ENCODE results near the gene OSBPL3.
A peak's percentile ranks its signal among the peaks of the same experiment; 100 is the strongest.
"Not testable (repeated sequence)": the region's sequence is repeated elsewhere in the genome, so short reads cannot be mapped to it uniquely, and the experiment has no call there.

Gene OSBPL3

DNA sequence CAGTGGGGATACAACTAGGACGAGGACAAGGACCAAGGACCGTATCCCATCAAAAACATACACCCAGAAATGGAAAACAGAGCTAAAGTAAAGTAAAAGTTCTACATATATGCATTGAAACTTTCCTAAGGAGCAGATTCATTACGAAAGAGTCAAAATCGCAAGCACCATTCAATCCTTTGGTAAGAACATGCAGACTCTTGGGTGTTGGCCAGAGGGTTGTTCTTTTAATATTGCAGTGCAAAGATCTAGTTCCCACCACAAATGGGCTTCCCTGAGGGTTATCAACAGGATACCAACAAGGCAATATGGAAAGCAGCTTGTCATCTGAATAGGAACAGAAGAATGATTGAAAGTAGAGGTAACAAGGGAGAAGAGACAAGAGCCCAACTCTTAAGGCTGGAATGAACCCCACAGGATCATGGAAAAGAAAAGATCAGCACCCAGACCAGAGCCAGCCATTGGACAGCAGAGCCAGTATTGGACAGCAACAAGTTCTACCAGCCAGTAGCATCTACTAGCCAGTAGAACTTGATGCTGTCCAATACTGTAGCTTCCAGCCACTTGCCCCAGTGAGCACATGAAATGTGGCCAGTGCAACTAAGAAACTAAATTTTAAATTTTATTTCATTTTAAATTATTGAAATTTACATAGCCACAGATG, 66.0 kb downstream of the OSBPL3 start:
- Mint-ChIP-seq H3K36me3 (peaks cover 62% of the 10 kb centered on the region), H3K27me3 (no peaks in the 10 kb centered on the region), H3K4me1 (peaks cover 89% of the 10 kb centered on the region), H3K27ac (no peak overlapping the region), H3K9me3 (peaks cover 2% of the 10 kb centered on the region), H3K4me3 (no peak overlapping the region)
- CTCF ChIA-PET, result interaction anchor here (1.2 kb wide), 1 partner anchor 93 kb away, joined by 7 read pairs; no protein-coding TSS in a partner anchor
- DNase-seq, result no peak

DNA sequence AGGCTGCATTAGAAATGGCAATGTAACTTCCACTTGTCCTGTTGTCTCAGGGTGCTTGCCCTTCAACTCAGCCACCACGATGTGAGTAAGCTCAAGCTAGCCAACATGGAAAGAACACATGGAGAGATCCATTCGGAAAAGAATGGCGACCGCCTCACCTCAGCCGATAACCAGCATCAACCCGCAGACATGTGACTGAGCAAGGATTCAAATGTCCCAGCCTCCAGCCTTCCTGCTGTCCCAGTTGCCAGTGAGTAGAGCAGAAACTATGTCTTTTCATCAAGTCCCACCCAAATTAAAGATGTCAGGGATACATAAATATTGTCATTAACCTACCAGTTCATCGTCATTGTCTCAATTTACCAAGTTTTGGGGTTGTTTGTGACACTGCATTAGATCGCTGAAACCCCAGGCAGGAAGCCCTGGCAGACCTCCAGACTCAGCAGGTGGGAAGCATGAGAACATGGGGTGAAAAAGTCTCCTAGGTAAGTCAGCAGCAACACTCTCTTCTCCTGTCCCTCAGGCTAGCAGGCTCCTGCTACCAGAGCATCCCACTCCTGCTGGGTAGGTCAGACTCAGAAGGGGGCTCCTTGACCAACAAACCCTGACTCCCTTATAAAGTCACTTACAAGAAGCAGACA, 67.0 kb downstream of the OSBPL3 start:
- H3K36me3 Mint-ChIP-seq, result peaks cover 53% of the 10 kb centered on the region

DNA sequence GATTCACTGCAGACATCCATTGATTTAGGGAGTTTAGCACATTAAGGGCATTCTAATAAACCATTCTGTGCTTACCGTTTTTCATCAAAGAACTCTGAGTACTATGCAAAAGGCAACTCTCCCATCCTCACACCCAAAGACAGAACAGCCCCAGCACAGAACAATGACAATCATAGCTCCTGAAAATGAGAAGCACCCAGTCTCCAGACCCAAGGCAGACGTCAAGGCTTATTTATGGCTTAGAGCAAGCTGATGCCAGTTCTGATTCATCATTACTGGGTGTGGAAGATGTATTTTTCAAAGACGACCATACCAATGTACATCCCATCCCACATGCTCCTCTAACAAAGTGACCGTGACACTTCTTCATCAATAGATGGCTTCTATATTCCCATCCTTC, 67.6 kb downstream of the OSBPL3 start:
- Mint-ChIP-seq H3K9me3 (peaks cover 2% of the 10 kb centered on the region), H3K27ac (peak overlapping the region; percentile 95), H3K4me3 (no peak overlapping the region), H3K27me3 (no peaks in the 10 kb centered on the region), H3K4me1 (peaks cover 74% of the 10 kb centered on the region), H3K36me3 (peaks cover 48% of the 10 kb centered on the region)
- CTCF ChIA-PET, result interaction anchor here (3.4 kb wide), 1 partner anchor 66 kb away, joined by 14 read pairs; the partner anchor contains the start of gene OSBPL3
- DNase-seq, result no peak

More for the DNA sequence above, 67.0 kb downstream of the OSBPL3 start:
- DNase-seq, result no peak
- Mint-ChIP-seq H3K4me1 (peaks cover 79% of the 10 kb centered on the region), H3K9me3 (peaks cover 2% of the 10 kb centered on the region), H3K27ac (peak overlapping the region; percentile 95), H3K27me3 (no peaks in the 10 kb centered on the region), H3K4me3 (no peak overlapping the region)
- CTCF ChIA-PET, result interaction anchor here (1.2 kb wide), 1 partner anchor 92 kb away, joined by 7 read pairs; no protein-coding TSS in a partner anchor

DNA sequence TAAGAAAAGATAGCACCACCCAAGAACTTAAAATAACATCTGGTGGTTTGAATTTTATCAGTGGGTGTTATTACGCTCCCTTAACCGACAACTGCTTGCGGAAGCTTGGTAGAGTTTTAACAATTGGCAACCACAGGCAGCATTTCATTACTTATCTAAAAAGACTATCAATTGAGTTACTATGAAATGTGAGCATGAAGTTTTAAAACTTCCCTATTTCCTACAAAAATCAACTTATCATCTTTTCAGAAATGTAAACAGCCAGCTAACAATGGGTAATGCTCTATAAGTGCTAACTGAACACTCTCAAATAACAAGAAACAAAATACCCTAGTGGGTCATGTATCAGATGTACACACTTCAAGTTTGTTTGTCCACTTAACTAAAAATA, 68.8 kb downstream of the OSBPL3 start:
- Mint-ChIP-seq H3K4me3 (peak overlapping the region; percentile 55), H3K27me3 (no peaks in the 10 kb centered on the region), H3K9me3 (peaks cover 2% of the 10 kb centered on the region), H3K27ac (peak overlapping the region; percentile 95), H3K4me1 (peaks cover 64% of the 10 kb centered on the region), H3K36me3 (peaks cover 39% of the 10 kb centered on the region)
- CTCF ChIA-PET, result interaction anchor here (0.8 to 3.4 kb wide), 8 partner anchors 10 to 90 kb away, joined by 3 to 14 read pairs (median 4); partner anchors contain the start of gene OSBPL3
- DNase-seq, result peak; percentile 51

DNA sequence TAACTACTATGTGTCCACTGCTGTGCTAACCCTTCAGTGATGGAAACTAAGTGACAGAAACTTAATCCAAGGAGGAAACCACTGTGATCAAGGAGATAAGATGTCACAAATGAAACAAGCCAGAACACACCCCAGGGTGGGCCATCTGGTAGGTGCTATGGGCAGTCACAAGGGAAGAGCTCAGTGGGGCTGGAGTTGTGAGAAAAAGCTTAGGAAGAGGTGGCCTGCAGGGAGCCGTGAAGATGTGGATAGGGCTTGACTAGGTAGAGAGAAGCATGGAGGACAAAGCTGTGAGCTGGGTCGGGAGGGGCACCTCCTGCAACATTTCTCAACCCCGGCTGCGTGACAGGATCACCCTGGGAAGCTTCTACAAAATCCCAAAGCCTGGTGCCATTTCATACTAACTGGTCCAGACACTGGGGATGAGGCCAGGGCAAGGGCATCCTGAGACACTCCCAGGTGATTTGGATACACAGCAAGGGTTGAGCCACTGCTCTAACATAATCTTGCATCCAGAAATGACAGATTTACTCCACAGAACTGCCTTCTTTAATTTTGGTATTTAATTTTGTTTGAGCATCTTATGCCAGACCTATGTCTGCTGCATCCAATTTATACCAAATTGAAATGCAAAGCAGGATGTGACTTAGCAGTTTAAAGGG, 69.3 kb downstream of the OSBPL3 start:
- Mint-ChIP-seq H3K27ac (peak overlapping the region; percentile 95), H3K9me3 (peaks cover 2% of the 10 kb centered on the region), H3K27me3 (no peaks in the 10 kb centered on the region), H3K4me1 (peaks cover 59% of the 10 kb centered on the region), H3K36me3 (peaks cover 37% of the 10 kb centered on the region), H3K4me3 (peak overlapping the region; percentile 55)
- no peak for DNase-seq
- CTCF ChIA-PET, result interaction anchor here (1.3 to 3.4 kb wide), 6 partner anchors 10 to 90 kb away, joined by 3 to 14 read pairs (median 6); partner anchors contain the start of gene OSBPL3

DNA sequence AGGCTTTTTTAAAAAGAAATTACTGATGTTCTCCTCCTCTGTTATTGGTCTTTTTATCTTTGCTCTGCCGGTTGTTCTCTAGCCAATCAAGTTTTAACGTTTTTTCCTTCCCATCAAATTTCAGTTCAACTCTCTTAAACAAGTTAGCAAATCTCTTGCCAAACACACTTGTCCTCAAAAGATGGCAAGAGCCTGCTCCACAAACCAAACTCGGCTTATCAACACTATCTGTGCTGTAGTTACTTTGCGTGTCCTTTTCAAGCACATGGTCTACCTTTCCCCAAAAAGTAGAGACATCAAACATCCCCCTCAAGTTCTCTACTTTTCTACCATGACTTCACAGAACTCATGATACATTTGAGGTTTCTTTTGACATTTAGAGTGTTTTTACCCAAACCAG, 71.3 kb downstream of the OSBPL3 start:
- Mint-ChIP-seq H3K27ac (no peak overlapping the region), H3K9me3 (no peaks in the 10 kb centered on the region), H3K4me1 (peaks cover 44% of the 10 kb centered on the region), H3K27me3 (no peaks in the 10 kb centered on the region), H3K4me3 (no peak overlapping the region), H3K36me3 (peaks cover 34% of the 10 kb centered on the region)
- DNase-seq, result no peak
- CTCF ChIA-PET, result interaction anchor here (0.9 to 2.7 kb wide), 4 partner anchors 9 to 73 kb away, joined by 3 to 7 read pairs (median 4); partner anchors contain the start of gene OSBPL3

DNA sequence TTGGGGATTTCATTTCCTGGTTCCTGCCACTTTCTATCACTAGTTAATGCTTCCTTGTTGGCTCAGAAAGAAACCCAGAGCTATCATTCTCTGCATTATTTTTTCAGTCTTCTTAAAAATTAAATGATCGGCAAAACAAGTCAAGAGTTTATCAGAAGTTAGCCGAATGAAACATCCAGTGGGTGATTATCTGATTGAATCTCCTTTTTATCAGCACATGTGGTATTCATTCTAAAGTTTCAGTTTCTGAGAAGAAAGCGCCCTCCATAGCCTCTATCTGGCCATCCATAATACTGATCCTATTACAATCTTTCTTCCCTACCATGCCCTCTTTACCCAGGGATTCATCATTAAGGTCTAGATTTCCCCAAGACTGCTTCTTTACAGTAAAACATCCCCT, 71.8 kb downstream of the OSBPL3 start:
- no peak overlapping the region for H3K27ac Mint-ChIP-seq
- no peaks in the 10 kb centered on the region for H3K9me3 Mint-ChIP-seq
- H3K36me3 Mint-ChIP-seq, result peaks cover 29% of the 10 kb centered on the region
- H3K4me3 Mint-ChIP-seq, result no peak overlapping the region
- H3K4me1 Mint-ChIP-seq, result peaks cover 43% of the 10 kb centered on the region
- CTCF ChIA-PET, result interaction anchor here (0.9 to 2.7 kb wide), 4 partner anchors 10 to 73 kb away, joined by 3 to 7 read pairs (median 4); partner anchors contain the start of gene OSBPL3
- no peak for DNase-seq
- no peaks in the 10 kb centered on the region for H3K27me3 Mint-ChIP-seq

DNA sequence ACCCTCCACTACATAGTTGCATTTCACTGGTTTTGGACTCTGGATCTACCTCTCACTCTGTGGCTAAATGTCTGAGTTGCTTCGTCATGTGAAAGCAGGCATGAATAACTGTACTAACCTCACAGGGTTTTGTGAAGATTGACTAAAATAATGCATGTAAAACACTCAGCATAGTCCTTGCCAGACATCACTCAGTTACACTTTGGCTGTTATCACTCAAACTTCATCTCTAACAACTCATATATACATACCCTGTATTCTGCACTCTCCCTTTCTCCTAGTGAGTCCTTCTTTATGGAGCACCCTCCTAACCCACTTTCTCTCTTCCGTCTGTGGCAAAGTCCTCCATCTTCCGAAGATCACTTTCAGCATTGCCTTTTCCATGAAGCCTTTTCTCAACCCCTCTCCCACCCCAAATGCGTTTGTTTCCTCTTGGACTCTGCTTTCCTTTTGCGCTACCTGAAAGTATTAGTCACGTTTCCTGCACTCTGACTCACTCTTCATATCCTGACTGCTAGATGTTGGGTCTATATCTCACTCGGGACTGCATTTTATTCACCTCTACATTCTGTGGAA, 72.6 kb downstream of the OSBPL3 start:
- Mint-ChIP-seq H3K27me3 (no peaks in the 10 kb centered on the region), H3K27ac (no peak overlapping the region), H3K4me3 (no peak overlapping the region), H3K4me1 (peaks cover 41% of the 10 kb centered on the region), H3K9me3 (no peaks in the 10 kb centered on the region), H3K36me3 (peaks cover 25% of the 10 kb centered on the region)
- DNase-seq, result peak; percentile 55
- CTCF ChIA-PET, result interaction anchor here (1.4 kb wide), 1 partner anchor 11 kb away, joined by 4 read pairs; no protein-coding TSS in a partner anchor

DNA sequence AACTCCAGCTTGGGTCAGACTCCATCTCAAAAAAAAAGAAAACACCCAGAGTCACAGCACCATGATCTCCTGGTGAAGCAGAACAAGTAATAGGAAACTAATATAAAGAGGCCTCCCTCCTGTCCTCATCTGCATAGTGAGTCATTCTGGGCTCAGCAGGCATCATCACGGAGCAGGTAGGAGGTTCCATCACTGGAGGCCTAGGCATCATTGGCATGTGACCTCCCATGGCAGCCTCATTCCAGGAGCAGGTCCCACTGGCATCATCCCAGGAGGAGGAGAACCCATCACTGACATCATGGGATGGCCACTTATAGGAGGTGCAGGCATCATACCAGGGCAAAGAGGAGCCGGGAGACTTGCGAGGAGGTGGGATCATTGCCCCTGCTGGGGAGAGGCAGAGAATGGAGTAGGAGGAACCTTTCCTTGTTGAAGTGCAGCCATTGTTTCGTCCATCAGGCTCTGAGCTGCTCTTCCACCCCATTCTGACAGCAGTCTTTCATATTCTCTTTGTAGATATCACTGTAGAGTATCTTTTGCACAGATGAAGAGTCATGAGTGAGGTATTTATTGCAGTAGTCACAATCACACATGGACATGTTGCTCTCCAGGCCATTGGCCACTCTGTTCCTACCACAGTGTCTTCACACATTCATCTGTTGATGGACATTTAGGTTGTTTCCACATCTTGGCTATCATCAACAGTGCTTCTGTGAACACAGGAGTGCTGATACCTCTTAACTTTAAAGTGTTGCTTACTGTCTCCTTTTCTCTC, 73.8 kb downstream of the OSBPL3 start:
- CTCF ChIA-PET, result interaction anchor here (1.1 kb wide), 1 partner anchor 73 kb away, joined by 4 read pairs; no protein-coding TSS in a partner anchor
- H3K4me3 Mint-ChIP-seq, result no peak overlapping the region
- H3K4me1 Mint-ChIP-seq, result peaks cover 41% of the 10 kb centered on the region

DNA sequence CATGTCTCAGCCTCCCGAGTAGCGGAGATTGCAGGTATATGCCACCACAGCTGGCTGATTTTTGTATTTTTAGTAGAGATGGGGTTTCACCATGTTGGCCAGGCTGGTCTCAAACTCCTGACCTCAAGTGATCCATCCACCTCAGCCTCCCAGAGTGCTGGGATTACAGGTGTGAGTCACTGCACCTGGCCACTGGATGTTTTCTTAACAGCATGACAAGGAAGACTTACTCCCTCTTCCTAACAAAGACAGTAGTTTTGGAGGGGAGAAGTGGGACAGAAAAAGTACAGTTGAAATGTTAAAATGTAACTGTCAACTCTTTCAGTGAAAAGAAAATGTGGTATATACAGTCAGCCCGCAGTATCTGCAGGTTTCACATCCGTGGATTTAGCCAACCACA, 76.0 kb downstream of the OSBPL3 start:
- H3K9me3 Mint-ChIP-seq, DNase-seq, H3K27me3 Mint-ChIP-seq, H3K4me3 Mint-ChIP-seq, CTCF ChIA-PET, H3K27ac Mint-ChIP-seq: not testable (repeated sequence)
- H3K4me1 Mint-ChIP-seq, result peaks cover 45% of the 10 kb centered on the region
- peaks cover 29% of the 10 kb centered on the region for H3K36me3 Mint-ChIP-seq

More for the DNA sequence above, 73.8 kb downstream of the OSBPL3 start:
- H3K9me3 Mint-ChIP-seq, result no peaks in the 10 kb centered on the region
- no peak for DNase-seq
- H3K27ac Mint-ChIP-seq, result no peak overlapping the region
- H3K27me3 Mint-ChIP-seq, result no peaks in the 10 kb centered on the region
- H3K36me3 Mint-ChIP-seq, result peaks cover 29% of the 10 kb centered on the region

DNA sequence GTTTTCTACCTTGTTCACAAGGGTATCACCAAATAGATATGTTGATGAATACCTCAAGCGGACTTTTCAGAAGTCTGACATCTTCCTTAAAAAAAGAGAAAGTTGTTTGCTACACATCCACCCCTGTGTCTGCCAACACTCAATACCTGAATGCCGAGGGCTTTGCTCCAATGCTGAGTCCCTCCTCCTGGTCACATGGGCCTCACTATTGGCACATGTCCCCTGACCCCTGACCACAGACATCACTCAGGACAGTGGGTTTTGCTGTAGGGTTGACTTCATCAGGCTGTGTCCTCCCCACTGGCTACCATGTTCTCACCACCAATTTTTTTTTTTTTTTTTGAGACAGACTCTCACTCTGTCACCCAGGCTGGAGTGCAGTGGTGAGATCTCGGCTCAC, 76.4 kb downstream of the OSBPL3 start:
- peaks cover 29% of the 10 kb centered on the region for H3K36me3 Mint-ChIP-seq
- CTCF ChIA-PET, result no interaction called here
- no peaks in the 10 kb centered on the region for H3K27me3 Mint-ChIP-seq
- no peaks in the 10 kb centered on the region for H3K9me3 Mint-ChIP-seq
- H3K4me1 Mint-ChIP-seq, result peaks cover 49% of the 10 kb centered on the region
- no peak for DNase-seq
- no peak overlapping the region for H3K4me3 Mint-ChIP-seq
- H3K27ac Mint-ChIP-seq, result no peak overlapping the region

DNA sequence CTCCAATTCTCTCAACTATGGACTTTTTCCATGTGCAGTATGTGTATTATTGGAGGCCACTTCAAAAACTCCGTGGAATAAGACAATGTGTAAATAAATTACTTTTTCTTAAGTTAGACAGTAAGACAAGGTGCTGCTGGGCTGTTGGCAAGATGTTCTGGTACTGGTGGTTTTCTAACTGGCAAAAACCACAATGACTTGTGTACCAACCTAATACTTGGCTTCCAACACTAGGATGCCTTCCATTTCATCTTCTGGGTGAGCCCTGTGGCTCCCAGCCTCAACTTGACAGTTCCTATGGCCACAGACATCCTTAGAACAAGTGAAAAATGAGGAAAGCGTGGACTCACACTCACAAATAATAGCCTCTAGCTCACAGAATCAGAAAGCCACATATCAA, 77.0 kb downstream of the OSBPL3 start:
- H3K27ac Mint-ChIP-seq, result no peak overlapping the region
- H3K9me3 Mint-ChIP-seq, result no peaks in the 10 kb centered on the region
- DNase-seq, result no peak
- peaks cover 55% of the 10 kb centered on the region for H3K4me1 Mint-ChIP-seq
- H3K4me3 Mint-ChIP-seq, result no peak overlapping the region
- CTCF ChIA-PET, result no interaction called here
- H3K27me3 Mint-ChIP-seq, result no peaks in the 10 kb centered on the region
- peaks cover 29% of the 10 kb centered on the region for H3K36me3 Mint-ChIP-seq

DNA sequence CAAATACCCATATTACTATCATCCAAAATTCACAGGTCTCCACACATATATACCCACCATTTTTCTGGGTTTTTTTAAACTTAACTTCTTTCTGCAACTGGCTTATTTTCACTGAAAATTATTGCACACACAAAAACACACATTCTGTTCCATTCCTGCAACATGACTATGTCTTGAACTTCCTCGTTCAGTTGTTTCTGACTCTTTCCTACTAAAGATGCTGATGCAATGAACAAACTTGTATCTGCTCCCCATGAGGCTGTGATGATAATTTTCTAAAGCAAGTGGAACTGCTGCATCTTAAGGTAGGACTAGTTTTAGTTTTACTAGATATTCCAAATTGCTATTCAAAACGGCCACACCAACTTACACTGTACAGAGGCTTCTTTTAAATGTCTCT, 77.7 kb downstream of the OSBPL3 start:
- DNase-seq, result no peak
- no peaks in the 10 kb centered on the region for H3K27me3 Mint-ChIP-seq
- CTCF ChIA-PET, result no interaction called here
- no peak overlapping the region for H3K27ac Mint-ChIP-seq
- H3K9me3 Mint-ChIP-seq, result no peaks in the 10 kb centered on the region
- peaks cover 56% of the 10 kb centered on the region for H3K4me1 Mint-ChIP-seq
- no peak overlapping the region for H3K4me3 Mint-ChIP-seq
- peaks cover 29% of the 10 kb centered on the region for H3K36me3 Mint-ChIP-seq

Measured in activated naive CD4-positive, alpha-beta T cell treated with anti-CD3 and anti-CD28 coated beads, Interleukin-2, amount 10 ng/mL, durations not matched to agents 7 days and 5 days (primary cell).